GM12801 (cell line): ENCODE measurements around the gene SPAG9.

Experiments used
- CTCF ChIP-seq: IDR thresholded peaks from one replicate; pipeline ENCODE4 v1.5.1; 2011; ENCODE audit warnings: control low read depth; ENCODE audit not compliant: insufficient read length; ENCODE audit errors: extremely low read depth

SPAG9 gene

GRCh38 chr17:50939795-50940684, 180.6 kb downstream of the SPAG9 start:
- TF ChIP-seq CTCF, result no peak

DNA sequence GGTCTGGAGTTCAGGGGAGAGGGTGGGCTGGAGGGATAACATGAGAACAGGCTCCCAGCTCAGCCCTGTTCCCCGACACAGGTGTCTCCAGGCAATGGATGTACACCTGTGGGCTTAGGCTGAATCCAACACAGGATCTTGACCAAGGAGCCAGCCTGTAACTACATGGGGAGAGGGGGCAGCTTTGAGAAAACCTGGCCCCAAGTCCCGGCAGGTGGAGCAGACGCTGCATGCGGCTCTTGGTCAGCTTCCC, 181.2 kb downstream of the SPAG9 start:
- no peak for TF ChIP-seq CTCF

- no peak for TF ChIP-seq CTCF
These were observed 181.7 kb downstream of the SPAG9 start for GRCh38 chr17:50938821-50939541.

DNA sequence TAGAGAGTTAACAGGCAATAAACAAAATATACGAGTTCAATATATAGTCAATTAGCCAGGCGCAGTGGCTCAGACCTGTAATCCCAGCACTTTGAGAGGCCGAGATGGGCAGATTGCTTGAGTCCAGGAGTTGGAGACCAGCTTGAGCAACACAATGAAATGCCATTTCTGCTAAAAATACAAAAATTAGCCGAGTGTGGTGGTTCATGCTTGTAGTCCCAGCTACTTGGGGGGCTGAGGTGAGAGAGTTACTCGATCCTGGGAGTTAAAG, 184.7 kb downstream of the SPAG9 start:
- no peak for TF ChIP-seq CTCF

GRCh38 chr17:50935221-50935995, 185.3 kb downstream of the SPAG9 start:
- no peak for TF ChIP-seq CTCF

DNA sequence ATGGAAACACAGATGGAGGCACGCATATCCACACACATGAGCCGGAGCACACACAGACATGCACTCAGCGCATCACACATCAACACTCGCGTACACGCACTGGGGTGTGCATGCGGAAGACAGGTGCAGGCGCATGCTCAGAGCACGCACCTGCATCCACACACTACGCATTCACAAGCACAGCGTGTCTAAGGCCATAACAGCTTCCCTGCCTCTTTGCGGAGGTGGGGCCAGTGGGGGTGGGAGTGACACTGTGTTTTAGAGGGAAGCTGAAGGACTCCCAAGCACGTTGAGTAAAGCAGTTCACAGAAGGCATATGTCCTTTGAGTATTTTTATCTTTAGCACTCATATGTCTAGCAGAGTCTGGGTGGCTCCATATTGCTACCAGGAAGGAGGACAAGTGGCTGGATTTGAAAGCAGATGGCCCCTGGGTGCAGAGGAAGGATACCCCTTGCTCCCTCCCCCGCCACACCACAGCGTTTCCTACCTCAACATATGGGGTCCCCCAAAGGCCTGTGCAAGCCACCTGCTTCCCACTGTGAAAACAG, 185.9 kb downstream of the SPAG9 start:
- TF ChIP-seq CTCF, result no peak

- TF ChIP-seq CTCF, result no peak
These were observed 186.5 kb downstream of the SPAG9 start for GRCh38 chr17:50934161-50934560.
